Middle frontal gyrus (tissue), 1 donor: ENCODE data around the gene RSPH6A.
"Not testable (repeated sequence)": the region's sequence is repeated elsewhere in the genome, so short reads cannot be mapped to it uniquely, and the experiment has no call there.

ENCODE experiments used
- DNase-seq: peaks from one replicate; pipeline ENCODE4 v3.0.0-alpha.2; 2015; ENCODE audit warnings: low spot score; ENCODE audit errors: extremely low spot score

Gene RSPH6A

DNA sequence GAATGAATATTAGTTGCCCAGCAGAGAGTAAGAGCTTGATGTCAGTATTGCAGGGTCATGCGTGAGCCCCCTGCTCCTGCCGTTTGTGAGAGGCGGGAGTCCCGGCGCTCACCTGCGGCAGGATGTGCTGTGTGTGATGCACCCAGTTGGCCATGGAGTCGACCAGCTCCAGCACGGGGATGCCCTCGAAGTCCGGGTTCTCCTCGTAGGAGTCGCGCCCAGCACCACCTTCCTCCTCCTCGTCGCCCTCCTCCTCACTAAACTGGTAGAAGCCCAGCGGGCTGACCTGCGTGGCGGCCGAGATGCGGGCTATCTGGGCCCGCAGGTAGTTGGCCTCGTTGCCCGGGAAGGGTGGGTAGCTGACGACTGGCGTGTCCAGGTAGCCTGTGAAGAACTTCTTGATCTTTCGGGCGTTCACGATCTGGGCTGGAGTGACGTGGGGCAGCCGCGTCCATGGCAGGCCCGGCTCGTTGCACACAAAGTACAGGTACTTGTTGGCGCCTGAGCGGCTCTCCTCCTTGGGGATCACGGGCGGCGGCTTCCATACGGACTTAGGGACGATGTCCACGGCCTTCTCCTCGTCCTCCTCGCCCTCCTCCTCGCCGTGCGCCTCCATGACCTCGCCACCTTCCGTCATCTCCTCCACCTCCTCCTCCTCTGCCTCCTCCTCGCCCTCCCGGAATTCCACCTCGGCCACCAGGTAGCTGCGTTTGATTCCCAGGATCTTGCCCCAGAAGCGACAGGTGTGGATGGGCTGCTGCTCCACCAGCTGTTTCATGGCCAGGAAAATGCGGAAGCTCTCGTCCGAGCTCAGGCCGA, 10.8 kb downstream of the RSPH6A start:
- no peak for DNase-seq

GRCh38 chr19:45801603-45802175, 13.4 kb downstream of the RSPH6A start:
- DNase-seq: no peak

DNA sequence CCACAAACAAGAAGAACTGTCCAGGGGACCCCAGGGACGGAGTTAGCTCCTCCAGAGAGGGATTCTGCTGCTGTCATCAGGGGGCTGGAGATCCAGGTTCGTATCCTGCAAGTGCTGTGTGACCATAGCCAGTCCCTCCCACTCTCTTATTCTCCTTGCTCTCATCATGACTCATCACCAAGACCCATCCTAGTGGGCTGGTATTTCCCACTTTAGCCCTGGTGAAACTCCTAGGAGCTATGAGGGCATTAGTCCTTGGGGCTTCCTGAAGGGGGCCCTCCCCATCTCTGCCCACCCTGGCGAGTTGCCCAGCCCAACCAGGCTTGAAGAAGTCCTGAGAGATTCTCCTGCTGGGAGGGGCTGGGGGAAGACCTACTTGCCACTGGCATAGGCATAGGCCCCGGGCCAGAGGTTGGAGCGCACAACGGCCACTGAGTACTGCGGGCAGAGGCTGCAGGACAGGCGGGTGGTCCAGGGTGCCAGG, 15.0 kb downstream of the RSPH6A start:
- no peak for DNase-seq

GRCh38 chr19:45799541-45799940, 15.6 kb downstream of the RSPH6A start:
- not testable (repeated sequence) for DNase-seq

- DNase-seq: peak; percentile 45
Observed at GRCh38 chr19:45798995-45799517, 16.1 kb downstream of the RSPH6A start.

DNA sequence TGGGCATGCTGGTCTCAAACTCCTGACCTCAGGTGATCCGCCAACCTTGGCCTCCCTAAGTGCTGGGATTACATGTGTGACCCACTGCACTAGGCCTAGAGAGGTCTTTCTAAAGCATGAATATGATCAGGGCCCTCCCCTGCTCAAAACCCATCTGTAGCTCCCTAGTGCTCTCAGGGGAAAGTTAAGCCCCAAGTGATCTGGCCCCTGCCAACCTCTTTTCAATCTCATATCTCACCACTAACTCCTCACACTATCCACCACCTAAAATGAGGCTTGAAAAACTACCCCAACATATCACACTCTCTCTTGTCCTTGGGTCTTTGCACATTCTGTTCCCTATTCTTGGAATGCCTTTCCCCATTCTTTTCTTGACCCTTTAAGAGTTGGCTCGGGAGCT, 20.5 kb downstream of the RSPH6A start:
- no peak for DNase-seq

DNA sequence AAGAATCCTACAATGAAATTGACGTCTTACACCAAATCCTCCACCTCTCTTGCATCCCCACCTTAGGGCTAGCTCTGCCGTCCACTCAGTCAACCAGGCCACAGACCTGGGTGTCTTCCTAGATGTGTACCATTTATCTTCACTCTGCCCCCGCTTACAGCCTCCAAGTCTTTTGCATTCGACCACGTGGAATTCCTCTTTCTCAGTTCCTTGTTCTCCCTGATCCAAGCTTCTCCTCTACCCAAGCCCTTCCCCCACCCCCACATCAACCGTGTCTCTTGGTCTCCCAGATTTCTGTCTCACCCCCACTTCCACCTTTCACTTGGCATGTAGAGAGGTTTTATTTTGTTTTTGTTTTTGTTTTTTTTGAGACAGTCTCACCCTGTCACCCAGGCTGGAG, 21.2 kb downstream of the RSPH6A start:
- DNase-seq: no peak

DNA sequence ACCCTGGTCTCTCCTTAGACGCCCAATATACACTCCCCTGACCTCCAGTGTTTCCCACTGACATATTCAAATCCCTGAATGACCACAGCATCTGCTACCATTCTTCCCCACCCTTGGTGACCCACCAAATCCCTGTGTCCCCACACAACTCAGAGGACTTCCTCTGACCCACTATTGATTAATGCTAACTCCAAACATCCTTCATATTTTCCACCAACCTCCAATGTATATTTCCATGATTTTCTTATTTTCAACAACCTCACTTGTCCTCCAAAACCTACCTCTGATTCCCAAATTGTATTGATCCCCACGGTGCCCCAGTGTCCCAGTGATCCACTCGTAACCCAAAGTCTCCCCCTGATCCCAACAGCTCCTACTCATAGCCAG, 21.9 kb downstream of the RSPH6A start:
- no peak for DNase-seq

DNA sequence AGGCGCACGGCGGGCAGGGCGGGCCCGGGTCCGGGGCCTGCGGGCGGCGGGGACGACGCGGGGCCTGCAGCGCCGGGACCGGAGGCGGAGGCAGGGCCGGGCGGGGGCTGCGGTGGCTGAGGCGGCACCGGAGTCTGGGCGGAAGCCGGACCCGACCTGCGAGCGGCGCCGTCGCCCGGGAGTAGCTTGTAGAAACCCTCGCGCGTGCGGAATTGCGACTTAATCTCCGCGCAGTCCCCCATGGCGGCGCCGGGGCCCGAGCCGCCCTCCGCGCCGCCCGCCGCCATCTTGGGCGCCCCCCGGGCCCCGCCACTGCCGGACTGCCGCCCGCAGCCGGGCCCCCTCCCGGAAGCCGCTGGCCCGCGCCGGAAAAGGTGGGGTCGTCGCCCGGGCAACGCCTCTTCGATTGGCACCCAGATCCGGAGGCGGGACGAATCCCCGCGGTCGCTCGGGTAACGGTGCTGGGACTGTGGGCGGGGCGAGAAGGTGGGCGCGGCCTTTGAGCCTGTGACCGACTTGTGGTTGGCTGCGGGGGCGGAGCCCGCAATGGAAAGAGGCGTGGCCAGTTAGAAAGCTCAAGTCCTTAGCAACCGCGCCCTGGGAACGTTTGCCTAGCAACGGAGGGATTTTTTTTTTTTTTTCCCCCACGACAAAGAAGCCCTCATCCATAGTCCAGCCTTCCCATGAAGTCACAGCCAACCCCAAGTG, 22.5 kb downstream of the RSPH6A start, which contains the start of gene DMWD:
Gene DMWD (minus strand): TSS at position 376 of the 708 bp plus-strand sequence. CDS start 89 bp downstream, at position 287.
- peak; percentile 98 for DNase-seq

- no peak for DNase-seq
Observed at GRCh38 chr19:45791744-45792469, 23.2 kb downstream of the RSPH6A start.

GRCh38 chr19:45790942-45791341, 24.2 kb downstream of the RSPH6A start:
- no peak for DNase-seq

DNA sequence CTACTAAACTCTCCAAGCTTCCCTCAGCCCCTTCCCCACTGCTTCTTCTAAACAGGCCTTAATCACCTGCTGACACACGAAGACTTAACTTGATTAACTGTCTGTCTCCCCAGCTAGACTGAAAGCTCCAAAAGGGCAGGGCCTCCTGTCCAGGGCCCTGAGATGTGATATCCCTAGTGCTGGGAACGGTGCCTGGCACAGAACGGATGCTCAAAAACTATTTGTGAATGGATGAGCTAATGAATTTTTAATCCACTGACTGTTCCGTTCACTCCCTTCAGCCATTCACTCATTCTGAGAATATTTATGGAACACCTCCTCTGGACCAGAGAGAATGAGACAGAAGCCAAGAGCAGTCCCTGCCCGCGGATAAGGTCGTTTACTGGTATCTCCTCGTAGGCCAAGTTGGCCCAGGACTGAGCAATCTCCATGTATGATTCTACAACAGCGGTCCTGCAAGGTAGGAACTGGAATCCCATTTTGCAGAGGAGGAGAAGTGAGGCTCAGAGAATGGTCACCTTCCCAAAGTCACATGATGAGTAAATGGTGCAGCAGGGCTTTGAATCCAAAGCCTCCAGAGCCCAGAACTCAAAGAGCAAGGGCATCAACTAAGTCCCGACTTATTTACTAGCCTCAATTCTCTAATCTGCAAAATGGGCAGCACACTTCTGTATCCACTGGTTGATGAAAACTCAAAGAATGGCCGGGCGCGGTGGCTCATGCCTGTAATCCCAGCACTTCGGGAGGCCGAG, 25.9 kb downstream of the RSPH6A start:
- no peak for DNase-seq

DNA sequence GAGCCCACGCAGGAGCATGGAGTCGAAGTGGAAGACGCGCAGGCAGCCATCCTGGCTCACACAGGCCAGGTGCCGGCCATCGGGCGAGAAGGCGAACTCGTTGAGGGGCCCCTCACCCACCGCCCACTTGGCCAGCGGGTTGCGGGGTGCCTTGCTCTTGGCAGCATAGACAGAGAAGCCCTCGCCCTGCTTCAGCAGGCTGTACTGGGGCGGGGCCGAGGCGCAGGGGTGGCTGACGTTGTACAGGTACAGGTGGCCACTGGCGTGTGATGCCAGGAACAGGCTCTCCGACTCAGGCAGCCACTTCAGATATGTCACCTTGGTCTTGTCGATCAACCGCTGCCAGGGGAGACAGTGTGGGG, 28.6 kb downstream of the RSPH6A start:
- DNase-seq: no peak

DNA sequence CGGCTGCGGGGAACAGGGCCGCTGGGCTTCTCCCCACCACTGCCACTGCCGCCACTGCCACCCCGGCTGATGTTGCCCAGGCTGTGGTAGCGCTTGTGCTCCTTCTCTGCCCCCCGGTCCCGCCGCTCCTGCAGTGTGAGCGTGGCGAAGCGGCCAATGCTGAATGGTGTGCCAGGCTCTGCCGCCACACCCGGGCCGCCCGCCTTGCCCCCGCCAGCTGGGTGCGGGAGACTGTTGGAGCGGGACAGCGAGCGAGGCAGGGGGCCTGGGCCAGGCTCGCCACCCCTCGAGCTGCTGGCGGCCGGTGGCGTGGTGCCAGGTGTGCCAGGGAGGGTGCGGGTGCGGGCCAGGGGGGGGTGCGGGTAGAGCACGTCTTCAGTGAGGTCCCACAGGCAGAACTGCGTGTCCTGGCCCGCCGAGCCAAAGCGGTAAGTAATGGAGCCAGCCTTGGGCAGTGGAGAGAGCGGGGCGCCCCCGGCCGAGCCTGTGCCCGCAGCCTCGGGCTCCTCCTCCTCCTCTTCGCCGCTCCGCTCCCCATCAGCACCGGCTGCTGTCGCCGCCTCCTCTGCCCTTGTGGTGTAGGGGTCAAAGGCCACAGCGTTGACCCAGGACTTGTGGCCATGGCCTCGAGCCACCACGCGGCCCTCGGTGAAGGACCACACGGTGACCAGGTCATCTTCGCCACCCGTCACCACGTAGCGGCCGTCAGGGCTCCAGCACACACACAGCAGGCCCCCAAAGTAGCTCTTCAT, 29.2 kb downstream of the RSPH6A start:
- no peak for DNase-seq

DNA sequence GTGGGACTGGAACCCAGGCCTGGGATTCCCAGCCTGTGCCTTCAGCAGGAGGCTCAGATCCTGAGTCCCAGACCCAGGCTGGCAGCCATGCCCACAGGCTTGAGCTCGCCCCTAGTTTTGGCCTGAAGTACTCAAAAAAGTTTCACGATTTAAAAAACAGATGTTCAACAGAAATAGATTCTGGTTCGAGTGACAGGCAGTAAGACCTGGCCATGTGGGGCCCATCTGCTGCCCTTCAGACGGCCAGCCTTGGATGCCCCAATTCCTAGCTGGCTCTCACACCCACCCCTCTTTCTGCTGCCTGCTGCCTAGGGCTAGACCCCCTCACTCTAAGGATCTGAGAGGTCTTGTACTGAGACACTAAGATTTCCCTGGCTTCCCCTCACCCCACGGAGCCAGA, 30.0 kb downstream of the RSPH6A start:
- no peak for DNase-seq

DNA sequence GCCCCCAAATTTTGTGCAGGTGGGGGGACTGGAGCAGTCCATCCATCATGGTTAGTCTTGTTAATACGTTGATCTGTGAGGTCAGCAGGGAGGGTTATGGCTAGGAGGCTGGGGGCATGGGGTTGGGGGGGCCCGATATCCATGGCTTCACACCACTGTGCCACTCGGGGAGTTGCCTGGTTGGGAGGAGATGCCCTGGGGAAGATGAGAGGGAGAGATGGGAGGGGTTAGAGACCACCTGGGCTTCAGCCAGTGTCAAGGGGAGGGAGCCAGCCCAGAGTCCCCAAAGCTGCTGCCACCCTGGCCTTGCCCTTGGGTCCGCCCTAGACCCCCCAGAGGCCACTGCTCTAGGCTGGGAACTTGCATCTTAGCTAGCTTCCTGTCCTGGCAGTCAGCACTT, 31.0 kb downstream of the RSPH6A start:
- DNase-seq: no peak

DNA sequence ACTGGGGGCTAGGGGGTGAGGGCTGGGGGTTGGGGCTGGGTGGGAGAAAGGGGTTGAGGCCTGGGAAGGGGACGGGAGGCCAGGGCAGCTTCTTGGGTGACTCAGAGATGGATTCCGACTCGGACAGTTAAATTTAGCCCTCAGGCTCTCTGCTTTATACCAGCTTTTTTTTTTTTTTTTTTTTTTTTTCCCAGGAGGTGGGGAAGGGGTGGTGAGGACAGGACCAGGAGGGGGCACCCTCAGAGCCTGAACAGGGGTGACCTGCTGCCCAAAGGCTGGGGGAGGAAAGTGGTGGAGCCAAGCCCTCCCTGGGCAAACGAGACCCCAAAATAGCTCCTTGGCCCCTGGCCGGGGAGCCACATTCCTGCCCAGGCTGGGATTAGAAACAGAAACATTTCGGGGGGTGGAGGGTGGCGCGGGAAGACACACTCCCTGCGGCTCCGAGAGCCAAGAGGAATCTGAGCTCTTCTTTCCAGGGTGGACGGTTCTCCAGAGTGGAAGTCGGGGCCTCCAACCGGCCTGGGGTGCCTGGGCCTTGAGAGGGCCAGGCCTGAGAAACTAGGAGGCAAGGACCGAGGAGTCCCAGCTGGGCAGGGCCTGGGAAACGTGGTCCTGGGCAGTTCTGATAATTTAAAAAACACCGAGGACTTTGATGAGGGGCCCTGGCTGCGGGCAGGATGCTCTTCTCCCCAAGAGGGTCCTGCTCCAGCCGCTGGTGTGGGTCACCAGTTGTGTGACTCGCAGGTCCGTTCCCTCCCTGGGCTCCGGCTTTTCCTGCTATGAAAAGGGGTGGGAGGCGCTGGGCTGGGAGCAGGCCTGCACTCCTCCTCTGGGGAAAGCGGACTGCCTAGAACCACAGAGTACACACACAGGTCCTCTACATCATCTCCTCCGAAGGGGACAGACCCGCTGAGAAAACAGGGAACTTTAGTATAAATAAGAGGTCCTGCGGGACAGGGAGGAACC, 32.0 kb downstream of the RSPH6A start:
- no peak for DNase-seq

- no peak for DNase-seq
Observed at GRCh38 chr19:45782162-45782691, 32.9 kb downstream of the RSPH6A start, which contains the start of gene DMPK. DMPK (minus strand) TSS chr19:45782490; CDS start chr19:45782352, 138 bp downstream.
